DMS153 (cell line): ENCODE results near the gene DESI1.
A peak's percentile ranks its signal among the peaks of the same experiment; 100 is the strongest.

Experiments used
- DNase-seq: peaks from one replicate; lab custom pipeline; 2025; lab: John Stamatoyannopoulos, UW

Gene DESI1

DNA sequence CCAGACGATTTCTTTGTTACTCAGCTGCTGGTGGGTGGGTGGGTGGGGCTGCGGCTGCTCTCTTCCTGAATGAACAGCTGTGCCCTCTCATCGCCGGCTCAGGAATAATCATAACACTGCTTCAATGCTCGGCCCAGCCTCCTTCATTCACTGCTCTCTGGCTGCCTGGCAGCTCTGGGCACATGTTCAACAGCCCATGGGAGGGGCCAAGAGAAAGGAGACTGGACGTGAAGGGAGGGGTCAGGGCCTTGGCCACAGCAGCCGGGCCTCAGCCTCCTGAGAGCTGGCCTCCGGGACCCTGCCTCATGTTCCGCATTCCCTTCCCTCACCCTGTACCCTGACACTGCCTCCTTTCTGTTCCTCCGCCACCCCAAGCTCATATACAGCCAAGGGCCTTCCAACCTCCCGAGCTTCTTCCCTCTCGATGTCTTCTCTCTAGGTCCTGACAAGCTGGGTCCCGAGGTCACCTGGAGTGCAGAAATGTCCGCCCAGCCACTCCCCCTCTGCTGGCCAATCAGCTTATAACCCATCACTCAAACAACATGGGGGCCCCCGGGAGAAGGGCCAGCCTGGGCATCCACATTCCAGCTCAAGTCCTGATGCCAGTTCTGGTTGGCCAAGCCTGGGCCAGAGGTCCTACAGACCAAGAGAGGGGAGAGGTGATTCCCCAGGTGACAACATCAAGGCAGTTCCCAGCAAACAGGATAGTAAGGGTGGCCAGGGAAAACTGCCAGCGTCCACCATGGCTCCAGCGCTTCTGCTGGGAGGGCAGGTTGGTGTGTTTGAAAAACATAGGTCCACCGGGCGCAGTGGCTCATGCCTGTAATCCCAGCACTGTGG is 63.2 kb downstream of the DESI1 start:
- DNase-seq = peak; percentile 7

DNA sequence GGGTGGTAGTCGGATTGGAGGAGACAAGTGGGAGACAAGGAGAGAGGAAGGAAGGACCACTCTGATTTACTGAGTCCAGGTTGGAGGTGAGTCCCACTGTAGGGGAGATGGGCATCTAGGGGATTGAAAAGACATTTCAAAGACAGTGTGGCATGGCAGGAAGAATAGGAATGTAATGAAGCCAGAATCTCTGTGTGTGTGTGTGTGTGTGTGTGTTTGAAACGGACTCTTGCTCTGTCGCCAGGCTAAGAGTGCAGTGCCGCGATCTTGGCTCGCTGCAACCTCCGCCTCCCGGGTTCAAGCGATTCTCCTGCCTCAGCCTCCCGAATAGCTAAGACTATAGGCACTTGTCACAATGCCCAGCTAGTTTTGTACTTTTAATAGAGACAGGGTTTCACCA is 64.3 kb downstream of the DESI1 start:
- DNase-seq = no peak

- DNase-seq = no peak
Measured at GRCh38 chr22:41555325-41555982, 65.4 kb downstream of the DESI1 start.

DNA sequence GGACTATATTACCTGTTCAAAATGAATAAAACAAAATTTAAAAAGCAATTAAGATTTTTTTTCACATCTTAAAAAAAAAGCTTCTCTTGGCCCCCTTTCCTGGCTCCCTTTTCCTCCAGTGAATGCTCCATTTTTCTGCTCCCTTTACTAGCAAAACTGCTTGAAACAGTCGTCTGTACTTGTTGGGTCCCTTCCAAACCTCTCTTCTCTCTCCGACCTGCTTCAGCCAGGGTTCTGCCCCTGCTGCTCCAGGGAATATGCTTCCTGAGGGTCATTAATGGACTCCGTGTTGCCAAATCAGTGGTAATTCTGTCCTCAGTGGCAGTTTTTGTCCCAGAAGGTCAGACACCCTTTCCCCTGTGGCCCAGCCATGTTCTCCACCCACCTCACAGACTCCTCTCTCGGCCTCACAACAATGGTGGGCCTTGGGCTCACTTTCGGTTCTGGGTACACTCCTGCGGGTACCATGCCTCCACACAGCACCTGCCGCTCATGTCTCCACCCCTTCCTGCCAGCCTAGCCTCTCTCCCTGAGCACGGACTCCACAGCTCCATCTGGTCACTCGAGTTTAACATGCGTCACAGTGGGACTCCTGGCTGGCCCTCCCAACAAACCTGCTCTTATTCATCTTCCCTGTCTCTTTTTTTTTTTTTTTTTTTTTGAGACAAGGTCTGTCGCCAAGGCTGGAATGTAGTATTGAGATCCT is 68.8 kb downstream of the DESI1 start:
- no peak for DNase-seq

GRCh38 chr22:41550952-41551491 is 69.8 kb downstream of the DESI1 start:
- DNase-seq = no peak

- DNase-seq = no peak
Measured at GRCh38 chr22:41548830-41549211, 72.0 kb downstream of the DESI1 start.
